Measurements from ENCODE around the gene IPO11.
"Not testable (repeated sequence)": the region's sequence is repeated elsewhere in the genome, so short reads cannot be mapped to it uniquely, and the experiment has no call there.

The IPO11 gene

DNA sequence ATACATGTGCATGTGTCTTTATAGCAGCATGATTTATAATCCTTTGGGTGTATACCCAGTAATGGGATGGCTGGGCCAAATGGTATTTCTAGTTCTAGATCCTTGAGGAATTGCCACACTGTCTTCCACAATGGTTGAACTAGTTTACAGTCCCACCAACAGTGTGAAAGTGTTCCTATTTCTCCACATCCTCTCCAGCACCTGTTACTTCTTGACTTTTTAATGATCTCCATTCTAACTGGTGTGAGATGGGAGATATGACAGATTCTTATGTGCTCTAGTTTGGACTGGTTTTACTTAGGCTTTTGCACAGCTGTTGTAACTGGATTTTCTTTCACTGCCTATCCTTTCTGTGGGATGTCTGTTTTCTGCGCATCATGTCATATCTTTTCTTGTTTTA, 108.2 kb downstream of the IPO11 start:
- DNase-seq = not testable (repeated sequence)

DNA sequence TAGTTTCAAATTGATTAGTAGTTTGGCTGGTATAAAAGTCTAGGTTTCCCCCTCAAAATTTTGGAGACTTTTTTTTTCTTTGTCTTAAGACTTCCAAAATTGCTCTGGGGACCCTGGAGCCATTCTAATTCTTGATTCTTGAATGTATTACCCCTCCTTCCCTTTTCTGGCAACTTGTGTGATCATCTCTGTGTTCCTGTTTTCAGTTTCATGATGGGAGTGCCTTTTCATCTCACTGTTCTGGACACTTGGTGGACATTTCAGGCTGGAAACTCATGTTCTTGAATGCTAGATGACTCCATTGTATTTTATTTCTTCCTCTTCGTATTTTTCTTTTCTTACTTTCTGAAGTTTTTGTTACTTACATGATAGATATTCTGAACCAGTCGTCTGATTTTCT, 108.8 kb downstream of the IPO11 start:
- DNase-seq = no peak

DNA sequence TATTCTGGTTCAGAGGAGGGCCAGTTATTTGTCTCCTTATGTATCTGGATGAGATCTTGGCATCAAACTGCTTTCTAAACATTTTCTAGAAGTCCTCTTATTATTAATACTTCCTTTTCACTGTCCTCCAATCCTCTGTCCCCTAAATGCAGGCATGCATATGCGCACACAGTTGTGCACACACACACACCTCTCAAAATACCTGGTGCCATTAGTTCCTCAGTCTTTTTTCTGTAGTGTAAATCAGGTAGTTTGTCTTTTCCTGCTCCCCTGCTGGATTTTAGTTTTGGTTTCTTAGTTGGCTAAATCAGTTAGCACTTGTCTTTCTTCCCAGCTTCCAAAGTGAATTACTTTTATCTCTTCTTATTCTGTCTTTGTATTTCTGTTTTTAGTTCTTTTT, 110.2 kb downstream of the IPO11 start:
- no peak for DNase-seq

DNA sequence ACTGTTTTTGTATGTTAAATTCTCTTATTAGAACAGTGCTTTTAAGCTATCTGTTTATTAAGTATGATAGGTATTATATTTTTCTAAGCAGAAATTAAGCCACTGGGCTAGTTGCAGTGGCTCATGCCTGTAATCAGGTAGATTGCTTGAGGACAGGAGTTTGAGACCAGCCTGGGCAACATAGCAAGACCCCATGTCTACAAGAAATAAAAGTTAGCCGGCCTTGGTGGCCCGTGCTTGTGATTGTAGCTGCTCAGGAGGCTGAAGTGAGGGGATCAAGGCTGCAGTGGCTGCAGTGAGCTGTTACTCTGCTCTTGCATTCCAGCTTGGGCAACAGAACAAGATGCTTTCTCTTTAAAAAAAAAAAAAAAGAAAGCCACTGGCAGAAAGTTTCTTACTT, 121.0 kb downstream of the IPO11 start:
- DNase-seq = no peak

DNA sequence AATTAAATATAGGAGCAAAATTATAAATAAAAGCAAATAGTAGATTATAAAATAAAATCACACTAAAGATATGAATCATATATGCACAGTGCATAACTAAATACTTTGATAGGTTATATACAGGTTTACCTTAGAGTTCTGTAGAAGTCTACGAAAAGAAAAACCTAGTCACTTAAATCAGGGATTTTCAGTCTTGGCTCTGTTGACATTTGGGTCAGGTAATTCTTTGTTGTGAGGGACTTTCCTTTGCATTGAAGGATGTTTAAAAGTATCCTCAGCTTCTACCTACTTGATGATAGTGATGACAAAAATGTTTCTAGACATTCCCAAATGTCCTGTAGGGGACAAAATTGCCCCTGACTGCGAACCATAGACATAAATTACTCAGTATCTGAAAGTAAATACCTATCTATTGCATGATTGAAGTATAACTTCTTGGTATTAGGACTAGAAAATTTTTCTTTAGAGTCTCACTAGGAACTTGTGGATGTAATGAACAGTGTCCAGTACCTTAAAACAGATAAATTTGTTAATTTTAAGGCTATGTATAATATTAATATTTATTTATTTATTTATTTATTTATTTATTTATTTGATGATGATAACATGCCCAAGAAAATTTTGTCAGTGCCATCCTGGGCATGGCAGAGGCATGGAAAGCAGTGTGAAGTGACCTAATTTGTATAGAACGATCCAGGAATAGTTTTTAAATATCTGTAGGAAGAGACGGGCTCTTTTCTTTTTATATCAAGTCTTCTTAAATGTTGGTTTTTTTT, 122.1 kb downstream of the IPO11 start:
- DNase-seq = no peak

DNA sequence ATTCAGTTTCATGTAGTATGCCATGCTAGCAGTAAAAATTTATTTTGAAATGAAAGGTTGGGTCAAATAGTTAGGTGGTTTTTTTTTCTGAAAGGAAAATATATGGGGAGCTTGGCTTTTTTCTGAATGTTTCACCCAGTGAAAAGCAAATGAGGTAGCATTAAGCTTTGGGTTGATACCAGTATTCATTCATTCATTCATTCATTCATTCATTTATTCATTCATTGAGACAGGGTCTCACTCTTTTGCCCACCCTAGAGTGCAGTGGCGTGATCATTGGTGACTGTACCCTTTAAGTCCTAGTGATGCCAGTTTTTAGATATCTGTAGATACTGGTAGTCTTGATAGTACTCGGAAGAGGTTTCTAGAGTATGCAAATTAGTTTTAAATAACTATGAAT, 123.7 kb downstream of the IPO11 start:
- no peak for DNase-seq

DNA sequence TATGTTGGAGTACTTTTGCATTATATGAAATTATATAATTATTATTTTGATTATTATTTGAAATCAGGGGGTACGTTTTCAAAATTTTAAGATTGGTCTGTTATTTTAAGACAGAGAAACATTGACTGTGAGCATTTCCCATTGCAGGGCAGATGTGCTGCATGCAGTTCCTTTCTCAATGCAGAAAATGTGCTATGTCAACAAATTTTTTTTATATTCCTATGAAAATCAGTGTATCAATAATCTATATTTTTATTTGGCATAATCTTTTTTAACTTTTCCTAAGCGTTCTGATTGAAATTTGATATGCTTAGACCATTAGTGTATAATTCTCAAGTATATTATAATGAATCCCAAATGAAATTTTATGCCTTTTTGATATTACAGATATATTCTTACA, 124.2 kb downstream of the IPO11 start:
- no peak for DNase-seq

DNA sequence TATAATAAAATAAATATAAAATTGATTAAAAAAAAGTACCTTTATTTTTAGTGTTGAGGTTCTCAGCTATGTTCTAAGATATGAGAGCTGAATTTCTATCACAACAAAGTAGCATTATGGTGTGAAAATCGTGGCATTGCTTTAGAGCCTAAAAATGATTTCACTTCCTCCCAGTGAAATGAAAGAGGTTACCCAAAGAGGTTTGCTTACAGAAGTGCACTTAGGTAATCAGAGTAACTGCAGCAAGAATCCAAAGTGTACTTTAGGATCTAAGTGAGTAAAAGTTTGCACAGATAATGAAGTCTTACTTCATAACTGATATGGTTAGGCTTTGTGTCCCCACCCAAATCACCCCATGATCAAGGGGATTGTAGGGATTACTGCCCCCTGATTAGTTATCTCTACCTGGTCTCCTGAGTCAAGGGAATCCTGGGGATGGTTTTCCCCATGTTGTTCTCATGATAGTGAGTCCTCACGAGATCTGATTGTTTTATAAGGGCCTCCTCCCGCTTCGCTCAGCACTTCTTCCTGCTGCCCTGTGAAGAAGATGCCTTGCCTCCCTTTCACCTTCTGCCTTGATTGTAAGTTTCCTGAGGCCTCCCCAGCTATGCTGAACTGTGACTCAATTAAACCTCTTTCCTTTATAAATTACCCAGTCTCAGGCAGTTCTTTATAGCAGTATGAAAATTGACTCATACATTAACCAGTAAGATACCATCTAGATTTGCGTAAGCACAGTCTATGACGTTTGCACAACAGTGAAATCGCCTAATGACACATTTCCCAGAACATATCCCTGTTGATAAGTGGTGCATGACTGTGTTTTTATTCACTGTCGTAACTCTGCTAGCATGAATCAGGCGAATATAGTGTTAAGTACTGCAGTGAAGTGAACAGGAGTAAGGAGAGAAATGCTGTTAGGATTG, 125.7 kb downstream of the IPO11 start:
- peak; percentile 56 for DNase-seq

DNA sequence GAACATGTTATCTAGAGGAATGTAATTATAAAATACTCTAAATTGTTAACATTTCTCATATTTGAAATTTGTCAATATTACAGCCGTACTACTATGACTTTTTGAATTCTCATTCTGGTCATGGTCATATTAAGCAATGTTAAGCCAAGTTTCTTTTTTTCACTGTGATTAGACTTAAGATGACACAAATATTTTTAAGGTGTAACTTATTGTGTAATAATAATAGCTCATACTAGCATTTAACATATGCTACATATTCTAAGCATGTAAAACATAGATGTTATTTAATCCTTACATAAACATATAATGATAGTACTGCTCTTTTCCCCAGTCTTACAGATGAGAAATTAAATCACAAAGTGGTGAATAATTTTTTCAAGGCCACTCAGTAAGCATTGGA, 130.2 kb downstream of the IPO11 start:
- DNase-seq = no peak

DNA sequence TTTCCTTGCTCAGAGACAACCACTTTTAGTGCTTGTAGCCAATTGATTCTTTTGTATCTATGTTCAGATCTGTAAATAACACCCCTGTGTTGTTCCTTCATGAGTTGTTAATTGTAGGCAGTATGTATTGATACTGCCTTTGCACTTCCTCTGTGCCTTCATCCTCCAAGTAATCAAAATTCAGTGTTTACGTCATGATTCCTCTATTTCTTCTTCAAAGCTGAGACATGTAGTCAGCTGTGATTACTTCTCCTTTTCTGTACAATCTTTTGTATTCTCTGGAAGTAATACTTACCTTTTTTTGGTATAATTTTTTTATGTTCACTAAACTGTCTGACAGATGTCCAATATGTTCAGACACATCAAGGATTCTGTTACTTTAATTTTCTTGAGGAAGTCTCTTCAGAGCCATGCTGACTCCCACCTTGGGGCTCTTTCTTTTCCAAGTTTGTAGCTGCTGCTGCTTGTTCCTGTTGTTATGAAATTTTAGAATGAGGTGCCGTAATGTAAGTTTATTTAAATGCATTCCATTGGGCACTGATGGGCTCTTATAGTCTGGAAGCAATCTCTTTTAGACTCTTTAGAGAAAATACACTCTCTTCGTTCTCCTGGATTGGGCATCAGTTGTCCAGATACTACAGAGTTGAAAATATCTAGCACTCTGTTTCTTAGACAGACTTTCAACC, 135.5 kb downstream of the IPO11 start:
- DNase-seq = no peak

DNA sequence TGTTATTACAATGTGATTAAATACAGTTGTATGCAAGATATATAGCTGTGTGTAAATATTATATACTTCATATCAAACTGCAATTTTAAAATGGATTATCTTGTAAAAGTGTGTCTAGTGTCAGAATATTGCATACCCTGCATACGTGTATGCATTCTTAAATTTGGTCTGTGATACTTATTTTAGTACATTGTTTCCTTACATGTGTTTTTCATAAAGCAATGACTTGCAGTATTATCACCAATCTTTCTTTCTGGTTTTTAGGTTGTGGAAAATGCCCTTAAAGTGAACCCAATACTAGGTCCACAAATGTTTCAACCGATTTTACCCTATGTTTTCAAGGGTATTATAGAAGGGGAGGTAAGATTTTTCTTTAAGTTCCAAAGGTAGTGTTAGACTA, 137.5 kb downstream of the IPO11 start:
- DNase-seq = no peak

DNA sequence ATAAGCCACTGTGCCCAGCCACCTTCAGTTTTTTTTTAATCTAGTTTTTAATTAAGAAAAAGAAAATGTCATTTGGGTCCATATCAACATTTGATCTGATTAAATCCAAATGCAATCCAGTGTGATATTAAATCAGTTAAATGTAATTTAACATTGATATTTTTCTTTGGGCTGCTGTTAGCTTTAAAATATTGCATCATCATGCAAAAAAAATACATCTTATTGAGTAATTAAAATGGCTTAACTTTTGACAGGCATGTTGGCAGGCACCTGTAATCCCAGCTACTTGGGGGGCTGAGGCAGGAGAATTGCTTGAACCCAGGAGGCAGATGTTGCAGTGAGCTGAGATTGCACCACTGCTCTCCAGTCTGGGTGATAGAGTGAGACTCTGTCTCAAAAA, 143.4 kb downstream of the IPO11 start:
- no peak for DNase-seq

DNA sequence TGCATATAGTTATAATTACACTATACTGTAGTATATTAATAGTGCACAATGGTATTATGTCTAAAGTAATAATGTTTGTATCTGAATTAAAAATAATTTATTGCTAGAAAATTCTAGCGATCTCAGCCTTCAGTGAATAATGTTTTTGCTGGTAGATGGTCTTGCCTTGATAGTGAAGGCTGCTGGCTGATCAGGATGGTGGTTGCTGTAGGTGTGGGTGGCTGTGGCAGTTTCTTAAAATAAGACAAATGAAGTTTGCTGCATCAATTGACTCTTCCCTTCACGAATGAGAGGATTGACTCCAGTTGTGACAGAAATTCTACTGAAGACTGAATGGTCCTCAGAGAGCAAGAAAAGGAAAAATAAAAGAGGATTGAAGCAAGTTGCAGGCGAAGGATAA, 146.4 kb downstream of the IPO11 start:
- DNase-seq = no peak

DNA sequence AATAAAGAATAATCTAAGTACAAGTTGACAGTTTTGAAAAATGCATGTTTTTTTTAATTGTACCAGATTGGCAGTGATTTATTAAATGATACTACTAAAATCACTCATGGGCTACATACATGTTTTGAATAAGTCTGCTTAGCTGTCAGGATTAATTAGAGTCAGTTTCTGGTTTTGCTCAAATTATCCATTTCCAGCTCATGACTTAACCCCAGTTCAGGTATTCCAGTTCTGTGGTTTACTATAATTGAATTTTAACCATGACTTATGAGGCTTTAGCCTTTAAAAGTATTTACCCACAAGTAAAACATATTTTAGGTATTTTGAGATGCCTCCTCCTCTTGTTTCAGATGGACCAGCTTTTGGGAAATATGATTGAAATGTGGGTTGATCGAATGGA, 148.2 kb downstream of the IPO11 start:
- no peak for DNase-seq

DNA sequence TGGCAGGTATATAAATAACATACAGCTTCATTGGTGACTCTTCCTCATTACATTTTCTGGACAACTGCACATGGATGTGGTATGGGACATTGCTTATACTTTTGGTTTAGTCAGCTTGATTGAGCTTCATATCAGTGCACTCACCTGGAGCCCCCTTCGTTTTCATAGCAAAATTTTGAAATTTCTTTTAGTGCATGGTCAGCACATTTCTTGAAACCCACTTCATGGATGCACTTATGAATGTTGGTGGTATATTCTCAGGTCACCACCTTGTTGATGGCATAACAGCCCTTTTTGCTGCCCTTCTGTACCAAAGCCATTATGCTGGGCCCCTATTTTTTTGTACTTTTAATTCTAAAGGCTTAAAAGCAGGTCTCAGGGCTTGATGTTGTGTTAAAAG, 149.3 kb downstream of the IPO11 start:
- no peak for DNase-seq

DNA sequence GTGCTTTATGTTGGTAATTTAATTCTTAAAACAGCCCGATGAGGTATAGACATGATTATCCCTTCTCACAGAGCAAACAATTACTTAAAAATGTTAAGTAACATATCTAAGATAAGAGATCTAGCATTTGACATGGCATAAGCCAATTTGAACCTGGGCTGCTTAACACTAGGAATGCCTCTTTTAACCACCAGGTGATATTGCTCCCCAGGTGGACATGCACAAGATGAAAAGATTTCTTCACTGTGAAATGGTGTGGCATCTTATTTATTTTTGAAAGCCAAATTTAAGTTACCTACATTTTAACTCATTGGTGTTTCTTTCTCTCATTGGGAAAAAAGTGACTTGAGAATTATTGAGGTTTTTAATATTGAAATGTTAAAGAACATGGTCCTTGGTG, 150.3 kb downstream of the IPO11 start:
- DNase-seq = no peak

DNA sequence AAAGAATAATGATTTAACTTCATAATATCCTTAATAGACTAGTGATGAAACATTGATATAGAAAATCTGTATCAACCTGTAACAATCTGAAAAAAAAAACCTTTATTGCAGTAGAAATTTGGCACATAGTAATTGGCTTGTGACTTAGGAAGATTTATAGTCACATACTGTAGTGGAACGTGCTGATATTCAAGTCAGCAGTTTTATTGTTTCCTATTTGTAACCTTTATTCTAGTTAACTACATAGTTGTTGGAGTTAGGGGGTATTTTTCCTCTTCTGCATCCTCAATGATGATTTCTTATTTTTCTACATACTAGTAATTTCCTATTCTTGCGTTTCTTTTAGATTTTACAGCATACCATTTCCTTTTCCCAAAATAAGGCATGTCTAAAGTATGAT, 151.5 kb downstream of the IPO11 start:
- DNase-seq = no peak

DNA sequence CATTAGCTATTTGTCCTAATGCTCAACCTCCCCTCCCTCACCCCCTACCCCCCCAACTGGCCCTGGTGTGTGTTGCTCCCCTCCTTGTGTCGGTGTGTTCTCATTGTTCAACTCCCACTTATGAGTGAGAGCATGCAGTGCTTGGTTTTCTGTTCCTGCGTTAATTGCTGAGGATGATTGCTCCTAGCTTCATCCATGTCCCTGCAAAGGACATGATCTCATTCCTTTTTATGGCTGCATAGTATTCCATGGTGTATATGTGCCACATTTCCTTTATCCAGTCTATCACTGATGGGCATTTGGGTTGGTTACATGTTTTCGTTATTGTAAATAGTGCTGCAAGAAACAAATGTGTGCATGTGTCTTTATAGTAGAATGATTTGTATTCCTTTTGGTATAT, 153.2 kb downstream of the IPO11 start:
- not testable (repeated sequence) for DNase-seq

DNA sequence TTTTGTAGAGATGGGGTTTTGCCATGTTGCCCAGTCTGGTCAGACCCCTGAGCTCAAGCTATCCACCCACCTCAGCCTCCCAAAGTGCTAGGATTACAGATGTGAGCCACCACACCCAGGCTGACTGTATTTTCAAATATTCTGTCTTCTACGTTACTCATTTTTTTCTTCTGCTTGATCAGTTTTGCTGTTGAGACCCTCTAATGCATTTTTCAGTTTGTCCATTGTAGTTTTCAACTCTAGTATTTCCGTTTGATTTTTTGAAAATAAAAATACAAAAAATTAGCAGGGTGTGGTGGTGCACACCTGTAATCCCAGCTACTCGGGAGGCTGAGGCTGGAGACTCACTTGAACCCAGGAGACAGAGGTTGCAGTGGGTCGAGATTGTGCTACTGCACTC, 155.6 kb downstream of the IPO11 start:
- no peak for DNase-seq

DNA sequence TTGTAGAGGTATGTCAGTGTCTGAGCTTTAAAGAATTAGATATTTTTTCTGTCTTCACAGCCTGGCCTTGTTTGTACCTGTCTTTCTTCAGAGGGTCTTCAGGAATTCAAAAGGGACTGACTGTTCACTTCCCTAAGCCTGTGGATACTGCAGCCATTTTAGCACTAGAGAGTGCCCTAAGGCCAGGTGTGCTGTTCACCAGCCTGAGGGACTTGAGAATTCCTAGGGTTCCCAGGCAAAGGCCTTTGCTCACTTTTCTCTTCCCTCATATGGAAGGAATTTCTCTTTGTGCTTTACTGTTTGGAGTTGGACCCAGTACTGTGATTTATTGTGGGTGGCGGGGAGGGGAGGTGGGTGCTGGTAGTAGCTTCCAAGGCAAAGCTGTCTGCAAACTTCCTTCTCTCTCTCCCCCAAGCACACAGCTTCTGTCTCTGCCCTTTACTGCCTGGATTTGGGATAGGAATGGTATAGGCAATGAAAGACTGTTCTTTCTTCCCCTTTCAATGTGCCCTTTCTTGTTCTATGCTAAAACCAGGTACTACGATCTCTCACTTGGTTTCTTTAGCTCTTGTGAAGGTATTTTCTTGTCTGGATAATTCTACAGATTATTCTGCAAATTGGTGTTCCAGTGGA, 156.4 kb downstream of the IPO11 start:
- no peak for DNase-seq

DNA sequence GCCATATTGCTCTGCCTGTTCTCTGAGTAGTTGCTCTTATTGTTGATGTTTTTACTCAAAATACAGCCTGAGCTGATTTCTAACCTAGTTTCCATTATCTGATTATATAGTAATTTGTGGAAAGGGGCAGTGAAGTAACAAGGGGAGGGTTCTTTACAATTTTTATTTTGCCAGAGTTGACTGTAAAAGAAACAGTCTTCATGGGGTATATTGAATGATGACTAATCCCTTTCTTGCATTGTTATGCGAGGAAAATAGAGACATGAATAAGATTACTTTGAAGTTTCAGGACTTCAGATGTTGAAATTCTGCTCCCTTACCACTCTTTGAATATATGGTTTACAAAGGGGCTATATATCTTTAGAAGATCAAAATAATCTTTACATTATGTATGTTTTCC, 156.9 kb downstream of the IPO11 start:
- no peak for DNase-seq

DNA sequence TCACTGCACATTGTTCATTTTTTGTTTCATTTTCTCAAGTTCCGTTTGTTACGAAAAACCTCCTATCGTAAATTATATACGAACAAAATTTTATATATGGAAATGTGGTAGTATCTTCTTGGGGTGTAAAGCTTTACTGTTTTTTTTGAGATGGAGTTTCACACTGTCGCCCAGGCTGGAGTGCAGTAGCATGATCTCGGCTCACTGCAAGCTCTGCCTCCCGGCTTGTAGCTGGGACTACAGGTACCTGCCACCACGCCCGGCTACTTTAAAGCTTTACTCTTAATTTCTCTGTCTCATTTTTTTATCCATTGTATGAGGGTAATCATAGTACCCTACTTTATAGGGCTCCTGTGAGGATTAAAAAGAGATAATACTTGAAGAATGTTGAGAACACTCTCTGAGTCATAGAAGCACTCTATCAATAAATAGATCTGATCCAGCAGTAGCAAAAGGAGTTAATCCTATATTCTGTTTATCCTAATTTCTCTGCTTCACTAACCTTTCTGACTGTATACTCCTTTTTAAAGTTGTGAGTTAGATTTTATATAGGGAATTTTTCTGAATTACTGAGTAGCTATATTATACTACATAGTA, 160.5 kb downstream of the IPO11 start:
- DNase-seq = no peak

DNA sequence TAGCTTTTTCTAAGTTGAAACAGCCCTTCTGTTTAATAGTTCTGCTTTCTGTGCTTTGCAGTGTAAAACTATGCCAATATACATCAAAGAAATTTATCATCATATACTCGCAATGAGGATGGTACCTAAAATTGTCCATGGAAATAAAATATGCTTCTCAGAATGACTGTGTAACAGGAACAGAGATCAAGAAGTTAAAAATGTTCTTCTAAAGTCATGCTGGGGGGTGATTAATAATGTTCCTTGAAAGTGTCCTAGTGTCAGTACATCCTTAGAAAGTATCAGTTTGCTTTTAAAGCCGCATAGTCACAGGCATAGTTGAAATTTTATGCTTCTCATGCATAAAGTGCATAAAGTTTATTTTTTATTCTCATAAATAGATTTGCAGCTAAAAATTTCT, 162.0 kb downstream of the IPO11 start:
- DNase-seq = no peak

All from hematopoietic multipotent progenitor cell treated with erythropoietin and hydrocortisone succinate and interleukin-3 and kit ligand, for 8 days (in vitro differentiated cells).